22Rv1 (cell line): Measurements from ENCODE around the gene EVI5.

Source experiments
- H3K27ac ChIP-seq: fragments of 450-650 bp; 2 replicates; pipeline ENCODE4 v1.5.1; 2017
- ZFX ChIP-seq: fragments of 450-650 bp; IDR thresholded peaks from 2 replicates; pipeline ENCODE4 v1.6.1; 2017; ENCODE audit warnings: antibody characterized with exemption, borderline replicate concordance
- TF ChIP-seq, protein P1 (sequence below): fragments of 450-650 bp; IDR thresholded peaks from 2 replicates; pipeline ENCODE4 v1.5.1; 2017; ENCODE audit warnings: mild to moderate bottlenecking

Gene EVI5

DNA sequence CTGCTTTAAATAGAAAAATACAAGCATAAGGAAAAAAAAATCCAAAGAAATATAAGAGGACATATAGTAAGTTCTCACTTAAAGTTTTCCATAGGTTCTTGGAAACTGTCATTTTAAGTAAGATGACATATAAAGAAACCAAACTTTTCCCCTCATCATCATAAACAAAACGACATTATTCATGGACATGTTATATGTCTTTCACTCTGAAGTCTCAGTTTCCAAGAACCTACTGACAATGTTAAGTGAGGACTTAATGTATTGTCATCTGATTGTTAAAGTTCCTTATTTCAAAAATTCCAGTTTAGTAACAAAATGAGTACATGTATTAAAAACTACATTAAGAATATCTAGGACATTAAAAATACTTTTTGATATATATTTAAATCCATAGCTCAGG lies 228.6 kb downstream of the EVI5 start:
- TF ChIP-seq ZFX, result no peak
- TF ChIP-seq, protein P1, sequence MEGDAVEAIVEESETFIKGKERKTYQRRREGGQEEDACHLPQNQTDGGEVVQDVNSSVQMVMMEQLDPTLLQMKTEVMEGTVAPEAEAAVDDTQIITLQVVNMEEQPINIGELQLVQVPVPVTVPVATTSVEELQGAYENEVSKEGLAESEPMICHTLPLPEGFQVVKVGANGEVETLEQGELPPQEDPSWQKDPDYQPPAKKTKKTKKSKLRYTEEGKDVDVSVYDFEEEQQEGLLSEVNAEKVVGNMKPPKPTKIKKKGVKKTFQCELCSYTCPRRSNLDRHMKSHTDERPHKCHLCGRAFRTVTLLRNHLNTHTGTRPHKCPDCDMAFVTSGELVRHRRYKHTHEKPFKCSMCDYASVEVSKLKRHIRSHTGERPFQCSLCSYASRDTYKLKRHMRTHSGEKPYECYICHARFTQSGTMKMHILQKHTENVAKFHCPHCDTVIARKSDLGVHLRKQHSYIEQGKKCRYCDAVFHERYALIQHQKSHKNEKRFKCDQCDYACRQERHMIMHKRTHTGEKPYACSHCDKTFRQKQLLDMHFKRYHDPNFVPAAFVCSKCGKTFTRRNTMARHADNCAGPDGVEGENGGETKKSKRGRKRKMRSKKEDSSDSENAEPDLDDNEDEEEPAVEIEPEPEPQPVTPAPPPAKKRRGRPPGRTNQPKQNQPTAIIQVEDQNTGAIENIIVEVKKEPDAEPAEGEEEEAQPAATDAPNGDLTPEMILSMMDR, result no peak

DNA sequence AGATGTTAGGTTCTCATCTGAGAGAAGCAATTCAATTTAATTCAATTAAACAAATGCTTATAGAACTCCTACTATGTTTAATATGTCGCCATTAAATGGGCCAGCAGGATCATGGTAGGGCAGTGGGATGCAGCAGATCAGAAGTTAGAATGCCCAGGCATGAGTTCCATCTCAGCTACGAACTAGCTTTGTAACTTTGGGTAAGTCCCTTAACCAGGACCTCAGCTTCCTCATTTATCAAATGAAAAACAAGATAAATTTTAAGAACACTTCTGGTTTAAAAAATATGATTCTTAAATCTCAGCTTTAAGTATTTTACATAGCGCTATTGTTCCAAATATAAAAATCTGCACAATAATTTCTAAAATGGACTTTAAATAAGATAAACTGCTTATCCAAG lies 230.7 kb downstream of the EVI5 start:
- TF ChIP-seq, protein P1, result no peak
- TF ChIP-seq ZFX, result no peak
- H3K27ac ChIP-seq, result no peak overlapping the region

More for the DNA sequence above, 228.6 kb downstream of the EVI5 start:
- no peak overlapping the region for H3K27ac ChIP-seq

DNA sequence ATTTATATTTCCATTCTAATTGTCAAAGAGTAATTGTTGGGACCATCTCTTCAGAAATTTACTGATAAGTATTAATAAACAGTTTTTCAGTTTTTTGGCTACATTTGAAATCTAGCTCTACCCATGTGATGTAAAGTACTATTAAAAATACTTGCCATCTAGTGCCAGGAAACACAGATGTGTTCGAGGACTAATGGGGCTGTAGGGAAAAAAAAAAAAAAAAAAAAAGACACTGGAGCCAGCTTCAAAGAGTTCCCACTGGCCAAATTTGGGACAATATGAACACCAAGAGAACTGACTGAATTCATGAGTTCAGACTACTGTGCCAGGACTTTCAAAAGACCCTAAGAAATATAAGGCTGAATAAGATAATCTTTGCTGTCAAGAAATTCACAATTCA lies 233.0 kb downstream of the EVI5 start:
- H3K27ac ChIP-seq, result no peak overlapping the region
- no peak for TF ChIP-seq ZFX
- TF ChIP-seq, protein P1, result no peak

DNA sequence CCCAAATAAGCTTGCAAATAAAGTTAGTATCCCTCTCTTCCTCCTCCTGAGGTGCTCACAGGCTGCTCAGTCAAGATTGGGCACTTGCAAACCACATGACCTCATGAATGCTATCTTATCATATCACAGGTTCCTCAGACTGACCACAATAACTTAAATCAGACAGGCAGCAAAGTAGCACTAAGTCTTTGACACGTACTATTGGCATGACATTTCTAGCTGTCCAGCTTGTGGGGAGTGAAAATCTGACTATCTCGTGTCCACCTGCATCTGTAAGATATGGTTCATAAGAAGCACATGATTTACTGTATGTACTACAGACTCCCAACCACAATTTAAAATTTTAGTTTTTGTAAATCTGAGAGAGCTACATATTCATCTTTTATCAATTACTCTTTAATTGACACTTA lies 240.1 kb downstream of the EVI5 start:
- no peak for TF ChIP-seq ZFX
- TF ChIP-seq, protein P1, result no peak
- H3K27ac ChIP-seq, result no peak overlapping the region

DNA sequence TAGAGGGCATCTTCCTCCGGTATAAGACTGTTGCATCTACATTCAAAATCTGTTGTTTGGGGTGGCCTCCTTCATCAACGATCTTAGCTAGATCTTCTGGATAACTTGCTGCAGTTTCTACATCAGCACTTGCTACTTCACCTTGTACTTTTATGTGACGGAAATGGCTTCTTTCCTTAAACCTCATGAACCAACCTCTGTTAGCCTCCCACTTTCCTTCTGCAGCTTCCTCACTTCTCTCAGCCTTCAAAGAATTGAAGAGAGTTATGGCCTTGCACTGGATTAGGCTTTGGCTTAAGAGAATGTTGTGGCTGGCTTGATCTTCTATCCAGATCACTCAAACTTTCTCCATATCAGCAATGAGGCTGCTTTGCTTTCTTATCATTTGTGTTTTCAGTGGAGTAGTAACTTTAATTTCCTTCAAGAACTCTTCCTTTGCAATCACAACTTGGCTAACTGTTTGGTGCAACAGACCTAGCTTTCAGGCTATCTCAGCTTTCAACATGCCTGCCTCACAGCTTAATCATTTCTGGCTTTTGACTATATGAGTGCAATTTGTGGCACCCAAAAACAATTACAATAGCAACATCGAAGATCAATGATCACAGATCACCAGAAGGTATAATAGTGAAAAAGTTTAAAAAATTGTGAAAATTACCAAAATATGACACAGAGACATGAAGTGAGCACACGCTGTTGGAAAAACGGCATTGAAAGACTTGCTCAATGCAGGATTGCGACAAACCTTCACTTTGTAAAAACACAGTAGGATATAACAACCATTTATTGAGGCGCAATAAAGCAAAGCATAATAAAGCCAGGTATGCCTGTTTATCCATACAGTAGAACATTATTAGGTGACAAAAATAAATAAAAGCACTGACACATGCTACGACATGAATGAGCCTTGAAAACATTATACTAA lies 241.5 kb downstream of the EVI5 start:
- no peak overlapping the region for H3K27ac ChIP-seq
- no peak for TF ChIP-seq ZFX
- TF ChIP-seq, protein P1, result no peak

DNA sequence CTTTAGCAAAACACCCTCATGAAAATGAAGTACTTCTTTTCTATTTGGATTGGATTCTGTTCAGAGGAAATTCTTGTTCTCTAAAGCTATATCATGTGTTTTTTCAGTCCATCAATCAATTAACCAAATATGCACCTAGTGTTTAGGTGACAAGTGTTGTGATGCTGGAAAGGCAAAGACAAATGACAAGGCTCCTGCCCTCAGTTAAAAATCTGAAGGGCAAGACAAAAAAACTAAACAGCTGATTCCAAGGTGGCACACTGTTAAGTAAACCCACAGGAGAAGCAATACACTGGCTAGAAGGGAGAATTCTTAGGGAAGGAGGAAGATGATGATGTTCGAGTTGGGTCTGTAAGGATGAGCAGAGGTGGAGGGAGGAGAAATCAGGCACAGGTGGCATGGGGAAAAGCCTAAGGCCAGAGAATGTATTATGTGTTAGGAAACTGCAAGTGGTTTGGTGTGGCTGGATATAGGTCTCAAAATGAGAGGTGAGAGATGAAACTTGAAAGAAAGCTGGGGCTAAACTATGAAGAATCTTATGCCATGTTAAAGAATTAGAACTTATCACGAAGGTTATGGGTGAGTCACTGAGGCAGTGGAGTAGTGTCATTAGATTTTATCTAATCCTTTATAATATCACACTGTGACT lies 246.4 kb downstream of the EVI5 start:
- no peak overlapping the region for H3K27ac ChIP-seq
- TF ChIP-seq, protein P1, result no peak
- TF ChIP-seq ZFX, result no peak

DNA sequence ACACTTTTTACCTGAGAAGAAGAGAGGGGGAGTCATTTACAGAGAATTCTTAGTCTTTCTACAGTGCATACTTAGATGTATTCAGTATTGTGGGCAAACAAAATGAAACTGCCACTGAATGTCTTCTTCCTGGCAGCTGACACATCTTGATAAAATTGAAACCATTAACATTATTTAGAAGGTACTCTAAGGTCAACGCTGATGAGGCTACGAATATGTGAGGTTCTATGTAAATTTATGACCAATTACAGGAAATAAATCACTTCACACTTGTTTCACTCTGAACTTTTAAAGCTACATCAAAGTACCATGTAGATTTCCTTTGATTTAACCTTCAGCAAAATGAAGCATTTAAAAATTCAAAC lies 246.9 kb downstream of the EVI5 start:
- TF ChIP-seq, protein P1, result no peak
- TF ChIP-seq ZFX, result no peak
- H3K27ac ChIP-seq, result no peak overlapping the region
